Stimulated activated naive CD4-positive, alpha-beta T cell treated with Interleukin-2 at 50 U/mL for 16 hours (primary cell): ENCODE measurements around the gene SLC28A3.
"Not testable (repeated sequence)": the region's sequence is repeated elsewhere in the genome, so short reads cannot be mapped to it uniquely, and the experiment has no call there.

Experiments
- DNase-seq: peaks from one replicate; lab custom pipeline; 2025; lab: John Stamatoyannopoulos, UW

The SLC28A3 gene

GRCh38 chr9:84340535-84340934 is at the start of gene SLC28A3:
TSS of gene SLC28A3 (minus strand) at chr9:84340758. CDS start at chr9:84340633, 125 bp downstream.
- DNase-seq = no peak

- DNase-seq = peak; percentile 12
These were observed 49.7 kb upstream of the SLC28A3 start for GRCh38 chr9:84390254-84390653.

DNA sequence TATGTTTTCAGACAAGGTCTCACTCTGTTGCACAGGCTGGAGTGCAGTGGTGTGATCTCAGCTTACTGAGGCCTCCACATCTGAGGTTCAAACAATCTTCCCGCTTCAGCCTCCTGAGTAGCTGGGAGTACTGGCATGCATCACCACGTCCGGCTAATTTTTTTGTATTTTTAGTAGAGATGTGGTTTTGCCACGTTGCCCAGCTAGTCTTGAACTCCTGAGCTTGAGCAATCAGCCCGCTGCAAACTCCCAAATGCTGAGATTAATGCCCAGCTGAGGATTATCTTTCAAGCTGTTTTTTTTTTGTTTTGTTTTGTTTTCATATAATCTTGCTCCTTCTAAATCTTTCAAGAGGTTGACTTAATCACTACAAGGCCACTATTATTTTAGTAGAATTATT is 47.3 kb upstream of the SLC28A3 start:
- no peak for DNase-seq

DNA sequence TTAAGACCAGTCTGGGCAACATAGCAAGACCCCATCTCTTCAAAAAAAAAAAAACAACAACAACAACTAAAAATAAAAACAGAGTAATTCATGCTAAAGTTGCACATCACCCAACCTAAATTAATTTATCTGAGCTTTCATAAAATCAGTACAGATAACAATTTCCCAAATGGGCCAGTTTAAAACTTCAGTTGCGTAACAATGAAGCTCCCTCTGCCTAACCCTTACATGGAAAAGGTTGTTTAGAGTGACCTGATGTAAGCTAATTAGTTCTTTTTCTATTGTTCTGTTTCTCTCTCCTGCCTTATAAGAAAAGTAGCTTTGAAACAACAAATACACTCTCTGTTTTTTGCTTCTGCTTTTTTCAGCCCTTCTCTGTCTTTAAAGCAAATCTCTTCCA is 46.2 kb upstream of the SLC28A3 start:
- no peak for DNase-seq

DNA sequence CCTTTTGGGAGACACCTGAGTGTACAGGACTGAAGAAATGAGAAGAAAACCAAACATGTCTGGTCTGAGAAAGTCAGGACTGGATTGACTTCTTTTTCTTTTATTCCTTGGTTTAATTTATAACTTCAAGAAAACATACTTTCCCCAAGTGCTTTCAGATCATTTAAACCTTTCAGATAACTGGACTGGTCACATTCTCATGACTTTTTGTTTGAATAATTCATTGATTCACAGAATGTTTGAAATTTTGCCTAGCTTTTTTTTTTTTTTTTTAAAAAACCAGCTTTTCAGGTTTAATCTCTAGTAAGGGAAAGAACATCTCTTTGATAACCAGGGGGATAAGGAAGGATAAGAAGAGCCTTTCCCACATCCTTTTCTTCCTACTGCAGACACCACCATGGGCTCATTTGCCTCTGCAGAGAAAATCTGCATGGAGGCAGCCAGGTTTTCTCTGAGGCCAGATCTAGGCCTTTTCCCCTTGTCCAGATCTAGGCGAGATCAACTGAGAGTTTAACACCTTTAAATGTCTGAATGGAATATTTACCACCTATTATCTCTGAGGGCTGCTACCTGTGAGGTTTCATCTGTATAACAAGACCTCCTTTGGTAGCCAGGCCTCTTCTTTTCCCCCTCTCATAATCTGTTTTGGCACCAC is 45.0 kb upstream of the SLC28A3 start:
- DNase-seq = no peak

- DNase-seq = no peak
These were observed 44.1 kb upstream of the SLC28A3 start for GRCh38 chr9:84384617-84385016.

DNA sequence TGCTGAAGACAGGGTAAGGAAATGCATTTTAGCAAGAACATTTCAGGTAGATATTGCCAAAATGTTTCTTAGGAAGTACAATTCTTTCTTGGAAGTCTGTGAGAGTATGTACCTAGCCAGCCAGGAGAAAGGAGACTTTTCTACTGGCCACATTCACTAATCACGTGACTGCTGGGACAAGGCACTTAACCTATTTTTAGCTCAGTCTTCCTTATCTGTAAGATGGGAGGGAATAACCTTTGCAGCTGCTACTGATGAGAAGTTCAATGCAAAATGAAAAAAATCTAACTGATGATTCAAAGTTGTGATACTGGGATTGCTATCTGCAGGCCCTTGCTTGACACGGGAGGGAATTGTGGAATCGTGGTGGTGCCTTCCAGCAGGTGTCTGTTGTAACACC is 42.6 kb upstream of the SLC28A3 start:
- no peak for DNase-seq

- DNase-seq = no peak
These were observed 42.2 kb upstream of the SLC28A3 start for GRCh38 chr9:84382720-84383119.

DNA sequence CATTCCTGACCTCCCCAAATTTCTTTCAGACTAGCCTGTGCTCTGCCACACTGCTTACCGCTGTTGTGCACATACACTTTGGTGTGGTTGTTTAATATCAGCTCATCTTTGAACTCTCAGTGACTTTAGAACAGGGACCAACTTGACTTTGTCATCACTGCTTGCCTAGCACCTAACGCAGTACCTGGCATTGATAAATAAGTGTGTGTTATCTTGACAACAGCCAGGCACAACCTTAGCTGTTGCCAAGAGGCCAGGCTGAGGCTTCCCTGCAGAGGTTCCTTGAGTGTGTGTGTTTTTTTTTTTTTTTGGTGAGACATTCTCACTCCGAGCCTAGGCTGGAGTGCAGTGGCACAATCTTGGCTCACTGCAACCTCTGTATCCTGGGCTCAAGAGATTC is 41.0 kb upstream of the SLC28A3 start:
- DNase-seq = no peak

DNA sequence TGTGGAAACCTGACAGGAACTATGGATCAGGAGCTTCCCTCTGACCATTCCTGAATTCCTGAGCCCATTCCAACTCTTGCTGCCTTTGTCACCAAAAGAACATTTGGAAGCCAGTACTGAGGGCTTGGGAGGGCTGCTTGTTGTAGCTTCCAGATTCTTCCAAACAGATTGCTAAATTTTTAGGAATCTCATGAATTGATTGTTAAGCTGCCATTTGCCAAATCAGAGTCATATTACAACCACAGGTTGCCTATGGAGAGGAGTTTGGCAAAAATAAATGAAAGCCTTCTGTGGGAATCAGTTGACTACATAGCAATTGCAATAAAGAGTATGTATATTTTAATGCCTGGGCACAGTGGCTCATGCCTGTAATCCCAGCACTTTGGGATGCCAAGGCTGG is 39.2 kb upstream of the SLC28A3 start:
- DNase-seq = no peak

DNA sequence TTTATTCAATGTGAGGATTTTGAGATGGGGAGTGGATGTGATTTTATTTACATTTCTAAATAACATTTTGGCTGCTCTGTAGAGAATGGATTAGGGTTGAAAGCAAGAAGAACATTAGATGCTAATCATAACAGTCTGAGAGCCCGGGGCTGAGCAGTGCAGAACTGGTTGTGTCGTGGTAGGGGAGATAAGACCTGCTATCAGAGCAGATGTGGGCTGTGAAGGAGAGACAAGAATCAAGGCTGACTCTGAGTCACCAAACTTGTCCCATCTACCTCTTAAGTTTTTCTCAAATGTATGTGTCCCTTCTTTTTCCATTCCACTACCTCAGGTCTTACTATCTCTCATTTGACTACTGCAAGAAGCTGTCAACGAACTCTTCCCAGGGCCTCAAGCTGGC is 35.4 kb upstream of the SLC28A3 start:
- no peak for DNase-seq

DNA sequence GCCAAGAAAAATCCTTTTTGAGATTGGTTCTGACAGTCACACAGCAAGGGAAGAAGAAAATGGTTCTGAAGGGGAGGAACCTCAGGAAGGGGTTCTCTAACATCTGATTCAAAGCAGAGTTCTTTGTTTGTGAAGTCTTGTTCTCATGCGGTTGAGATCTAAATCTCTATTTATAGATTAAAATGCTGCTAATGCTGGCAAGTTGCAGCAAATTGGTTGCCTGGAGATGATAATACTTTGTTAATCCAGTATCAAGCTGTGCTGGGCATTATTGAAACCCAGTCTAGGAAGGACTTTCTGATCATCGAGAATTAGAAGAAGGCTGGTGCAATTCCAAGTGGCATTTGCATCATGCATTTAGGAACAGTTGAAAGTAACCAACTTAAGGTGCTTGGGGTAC is 34.0 kb upstream of the SLC28A3 start:
- DNase-seq = no peak

DNA sequence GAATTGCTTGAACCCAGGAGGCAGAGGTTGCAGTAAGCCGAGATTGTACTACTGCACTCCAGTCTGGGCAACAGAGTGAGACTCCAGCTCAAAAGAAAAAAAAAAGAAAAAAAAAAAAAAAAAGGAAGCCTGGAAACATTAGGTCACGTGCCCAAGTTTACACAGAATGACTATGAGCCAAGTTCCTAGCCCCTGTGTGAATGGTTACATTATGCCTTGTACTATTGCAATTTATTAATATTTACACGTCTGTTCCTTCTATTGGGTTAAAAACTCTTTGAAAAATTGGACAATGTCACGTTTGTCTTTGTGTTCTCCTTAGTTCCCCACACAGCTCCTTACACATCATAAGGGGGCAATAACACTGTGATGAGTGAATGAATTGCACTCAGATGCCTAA is 33.5 kb upstream of the SLC28A3 start:
- DNase-seq = no peak

DNA sequence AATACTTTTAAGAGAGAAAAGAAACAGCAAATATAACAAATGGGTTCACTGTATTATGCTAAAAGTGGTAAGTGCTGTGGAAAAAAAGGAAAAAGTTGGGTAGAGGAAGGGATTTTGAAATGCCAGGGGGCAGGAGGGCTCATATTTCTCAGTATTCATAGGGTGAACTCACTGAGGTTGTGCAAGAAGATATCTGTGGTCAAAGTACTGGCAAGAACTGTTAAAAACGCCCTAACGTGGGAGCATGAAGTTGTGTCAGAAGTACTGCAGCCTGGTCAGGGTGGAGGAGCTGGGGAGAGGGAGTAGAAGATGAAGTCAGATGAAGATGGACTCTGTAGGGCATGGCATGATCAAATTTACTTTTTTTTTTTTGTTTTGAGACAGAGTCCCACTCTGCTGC is 31.2 kb upstream of the SLC28A3 start:
- no peak for DNase-seq

DNA sequence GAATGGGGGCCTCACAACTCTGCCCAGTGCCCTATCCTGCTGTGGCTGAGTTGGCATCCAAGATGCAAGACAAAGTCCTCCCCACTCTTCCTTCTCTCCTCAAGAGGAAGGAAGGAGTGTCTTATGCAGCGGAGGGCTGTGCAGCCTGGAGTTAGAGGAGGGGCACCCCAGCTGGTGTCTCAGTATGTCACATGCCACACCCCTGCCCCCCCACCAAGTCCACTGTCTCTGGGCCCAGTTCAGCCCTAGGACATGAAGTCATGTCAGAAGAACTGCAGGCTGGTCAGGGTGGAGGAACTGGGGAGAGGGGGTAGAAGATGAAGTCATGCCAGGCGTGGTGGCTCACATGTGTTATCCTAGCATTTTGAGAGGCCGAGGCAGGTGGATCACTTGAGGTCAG is 28.0 kb upstream of the SLC28A3 start:
- DNase-seq = no peak

GRCh38 chr9:84367726-84368125 is 27.2 kb upstream of the SLC28A3 start:
- DNase-seq = not testable (repeated sequence)

GRCh38 chr9:84366683-84367082 is 26.1 kb upstream of the SLC28A3 start:
- no peak for DNase-seq

DNA sequence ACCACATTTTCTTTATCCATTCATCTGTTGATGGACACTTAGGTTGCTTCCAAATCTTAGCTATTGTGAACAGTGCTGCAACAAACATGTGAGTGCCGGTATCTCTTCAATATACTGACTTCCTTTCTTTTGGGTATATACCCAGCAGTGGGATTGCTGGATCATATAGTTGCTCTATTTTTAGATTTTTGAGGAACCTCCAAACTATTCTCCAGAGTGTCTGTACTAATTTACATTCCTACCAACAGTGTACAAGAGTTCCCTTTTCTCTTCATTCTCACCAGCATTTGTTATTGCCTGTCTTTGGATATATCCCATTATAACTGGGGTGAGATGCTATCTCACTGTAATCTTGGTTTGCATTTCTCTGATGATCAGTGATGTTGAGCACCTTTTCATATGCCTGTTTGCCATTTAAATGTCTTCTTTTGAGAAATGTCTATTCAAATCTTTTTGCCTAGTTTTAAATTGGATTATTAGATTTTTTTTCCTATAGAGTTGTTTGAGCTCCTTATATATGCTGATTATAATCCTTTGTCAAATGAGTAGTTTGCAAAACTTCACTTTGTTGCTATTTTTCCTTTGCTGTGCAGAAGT is 24.4 kb upstream of the SLC28A3 start:
- DNase-seq = not testable (repeated sequence)

GRCh38 chr9:84361645-84362044 is 21.1 kb upstream of the SLC28A3 start:
- no peak for DNase-seq

DNA sequence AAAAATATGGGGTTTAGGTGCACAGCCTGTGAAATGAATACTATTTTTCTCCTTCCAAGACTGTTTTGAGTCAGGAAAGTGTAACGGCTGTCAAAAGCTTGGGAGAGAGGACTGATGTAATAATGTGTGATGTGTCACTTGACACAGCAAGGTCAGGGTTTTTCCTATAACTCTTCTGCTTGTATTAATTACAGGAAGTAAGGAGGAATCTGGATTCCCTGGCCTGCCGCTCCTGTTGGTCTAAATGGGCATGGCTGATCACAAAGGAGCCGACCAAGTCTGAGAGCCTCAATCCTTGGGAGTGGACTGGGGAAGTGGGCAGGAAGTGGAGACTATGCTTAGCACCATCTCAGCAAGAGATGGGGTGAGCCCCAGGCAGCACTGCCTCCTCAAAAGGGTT is 16.7 kb upstream of the SLC28A3 start:
- DNase-seq = no peak

GRCh38 chr9:84354035-84354434 is 13.5 kb upstream of the SLC28A3 start:
- no peak for DNase-seq

- no peak for DNase-seq
These were observed 9.1 kb upstream of the SLC28A3 start for GRCh38 chr9:84349671-84350070.

GRCh38 chr9:84343111-84343521 is 2.6 kb upstream of the SLC28A3 start:
- DNase-seq = no peak

DNA sequence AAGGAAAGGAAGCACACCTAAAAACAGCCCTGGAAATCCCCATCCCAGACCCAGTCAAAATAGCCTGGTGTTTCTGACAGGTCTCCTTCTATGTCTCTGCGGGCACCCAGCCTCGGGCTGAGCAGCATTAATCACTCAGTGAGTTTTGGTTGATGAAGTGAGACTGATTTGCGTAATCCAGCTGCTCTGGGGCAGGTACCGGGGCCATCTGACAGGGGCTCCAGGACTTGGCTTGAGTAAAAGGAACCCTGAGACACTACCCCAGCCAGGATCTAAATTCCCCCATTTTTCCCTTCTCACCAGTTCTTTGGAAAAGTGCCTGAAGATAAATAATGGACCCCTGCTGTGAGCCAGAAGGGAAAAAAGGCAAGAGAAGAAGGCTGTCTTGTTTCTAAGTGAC is 596 bp downstream of the SLC28A3 start:
- DNase-seq = no peak
